ENCODE measurements around the gene PDE8B.

PDE8B gene

DNA sequence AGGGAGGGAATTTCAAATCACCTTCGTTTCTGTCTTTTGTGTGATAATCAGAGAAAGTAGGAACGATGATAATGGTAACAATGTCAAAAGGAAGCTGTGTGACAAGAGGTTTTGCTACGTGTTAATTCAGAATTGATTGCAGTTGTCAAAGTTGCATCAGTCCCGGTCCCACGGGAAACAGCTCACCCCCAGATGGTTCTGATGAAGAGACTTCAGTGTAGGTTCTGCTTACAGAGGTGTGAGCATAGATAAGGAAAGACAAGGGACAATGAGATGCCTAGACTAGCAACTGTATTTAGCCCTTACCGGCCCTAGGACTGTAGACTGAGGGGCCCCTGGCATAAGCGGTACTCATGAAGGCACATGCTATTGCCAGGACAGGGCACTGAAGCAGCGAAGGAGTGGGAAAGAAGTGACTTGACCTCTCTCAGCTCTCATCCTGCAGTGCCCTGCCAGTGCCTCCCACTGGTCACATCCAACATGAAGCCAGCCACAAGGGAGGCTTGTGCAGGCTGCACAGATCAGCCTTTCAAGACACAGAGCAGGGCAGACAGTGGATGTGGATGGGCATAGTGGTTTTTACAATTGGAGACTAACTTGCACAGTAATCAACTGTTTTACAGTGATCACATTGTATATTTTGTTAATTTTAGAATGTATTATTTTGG is 21.1 kb downstream of the PDE8B start:
- DNase-seq, result peak; percentile 49 to 54

DNA sequence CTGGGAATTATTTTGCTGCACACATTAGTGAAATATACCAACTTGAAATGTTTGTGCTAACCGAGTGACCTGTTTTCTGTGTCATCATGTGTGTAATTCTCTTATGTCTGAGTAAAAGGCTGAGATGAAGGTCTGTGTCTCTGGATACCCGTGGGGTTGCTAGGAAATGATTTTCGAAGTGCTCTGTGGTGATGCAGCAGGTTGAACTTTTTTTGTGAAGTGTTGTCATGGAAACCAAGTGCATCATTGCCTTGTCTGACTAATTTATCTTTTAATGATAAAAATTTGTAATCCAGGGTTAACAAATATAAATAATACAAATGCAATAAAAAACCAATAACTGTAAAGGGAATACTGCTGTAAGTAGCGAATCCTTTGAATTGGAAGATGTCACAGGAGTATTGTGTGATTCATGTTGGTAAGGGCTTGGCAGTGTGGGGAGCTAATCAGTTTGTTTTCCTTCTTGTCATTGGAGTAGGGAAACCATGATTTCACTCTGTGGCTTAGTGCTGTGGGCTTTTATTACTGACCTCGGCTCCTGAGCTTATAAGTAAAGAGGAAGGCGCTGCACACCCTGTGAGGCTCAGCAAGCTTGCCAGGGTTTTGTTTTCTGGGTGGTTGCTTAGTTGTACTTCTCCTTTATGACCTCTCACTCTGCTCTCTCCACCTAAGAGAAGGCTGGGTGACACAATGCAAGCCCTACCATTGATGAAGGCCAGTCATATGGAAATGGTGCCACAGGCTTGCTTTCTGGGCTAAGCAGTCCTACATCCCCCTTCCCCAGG is 22.3 kb downstream of the PDE8B start:
- DNase-seq, result peak; percentile 75 to 79

DNA sequence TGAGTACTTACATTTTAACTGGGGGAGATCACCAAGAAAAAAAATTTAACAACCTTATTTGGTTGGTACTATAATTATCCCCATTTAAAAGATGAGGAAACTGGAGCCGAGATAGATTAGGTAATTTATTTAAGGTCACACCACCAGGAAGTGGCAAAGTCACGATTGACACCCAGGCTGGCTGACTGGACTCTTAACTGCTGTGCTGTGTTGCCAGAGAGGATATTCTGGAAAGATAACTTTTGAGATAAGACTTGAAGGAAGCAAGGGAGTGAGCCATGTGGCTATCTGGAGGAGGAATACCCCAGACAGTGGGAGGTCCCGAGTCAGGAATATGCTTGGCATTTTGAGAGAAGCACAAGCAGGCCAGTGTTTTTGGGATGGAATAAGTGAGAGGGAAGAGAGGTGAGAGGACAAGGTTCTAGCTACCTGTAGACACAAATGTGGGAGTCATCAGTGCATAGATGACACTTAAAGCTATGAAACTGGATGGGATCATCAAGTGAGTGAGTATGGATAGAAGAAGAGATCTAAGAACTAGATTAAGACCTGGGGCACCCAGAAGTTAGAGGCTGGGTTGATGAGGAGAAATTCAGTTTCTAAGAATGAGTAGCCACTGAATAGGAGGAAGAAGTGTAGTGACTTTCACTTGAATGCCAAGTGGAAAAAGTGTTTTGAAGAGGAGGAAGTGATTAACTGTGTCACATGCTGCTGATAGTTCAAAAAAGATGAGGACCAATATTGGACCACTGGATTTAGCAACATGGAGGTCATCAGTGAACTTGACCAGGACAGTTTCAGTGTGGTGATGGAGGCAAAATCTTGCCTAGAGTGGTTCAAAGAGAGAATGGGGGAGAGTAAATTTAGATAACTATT is 25.6 kb downstream of the PDE8B start:
- peak in 1 of 2 donors; percentile 25 for DNase-seq

DNA sequence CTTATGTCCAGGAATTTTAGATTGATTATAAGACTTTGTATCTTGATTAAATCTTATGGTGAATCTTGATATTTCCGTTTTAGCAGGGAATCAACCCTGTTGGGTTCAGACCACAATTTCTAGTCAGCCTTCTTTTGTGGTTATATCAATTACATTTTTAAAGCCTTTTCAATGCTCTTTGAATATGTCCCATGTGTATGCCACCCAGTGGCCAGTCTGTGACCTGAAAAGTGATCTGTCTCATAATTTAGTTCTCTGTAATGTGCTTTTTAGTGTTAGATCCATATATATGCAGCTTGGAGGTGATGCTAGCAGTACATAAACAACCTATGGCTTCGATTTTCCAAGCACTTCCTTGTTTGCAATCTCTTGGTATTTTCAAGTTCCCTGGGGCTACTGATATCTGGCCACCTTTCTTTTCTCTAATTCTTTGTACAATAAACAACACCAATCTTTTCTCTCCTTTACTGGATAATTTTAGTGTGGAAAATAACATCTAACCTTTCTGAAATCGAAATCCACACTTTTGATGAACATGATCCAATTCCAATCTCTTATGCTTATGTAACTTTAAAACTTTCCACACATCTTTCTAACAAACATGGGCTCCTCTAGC is 28.8 kb downstream of the PDE8B start:
- peak in 1 of 2 donors; percentile 41 for DNase-seq

DNA sequence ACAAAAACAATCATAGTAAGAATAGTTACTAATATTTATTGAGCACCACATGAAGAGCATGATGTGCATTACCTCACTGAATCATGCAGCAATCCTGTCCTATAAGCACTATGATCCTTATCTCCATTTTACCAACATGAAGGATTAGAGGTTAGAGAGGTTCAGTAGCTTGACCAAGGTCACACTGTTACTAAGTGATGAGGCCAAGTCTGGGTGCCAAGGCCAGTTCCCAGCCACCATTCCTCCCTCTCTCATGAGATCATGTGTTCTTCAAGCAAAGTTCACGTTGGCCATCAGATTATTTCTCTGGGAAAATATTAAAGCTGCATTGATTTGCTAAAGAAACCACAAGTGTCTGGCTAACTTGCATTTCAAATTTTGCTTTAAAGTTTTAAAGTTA is 31.0 kb downstream of the PDE8B start:
- DNase-seq, result no peak

DNA sequence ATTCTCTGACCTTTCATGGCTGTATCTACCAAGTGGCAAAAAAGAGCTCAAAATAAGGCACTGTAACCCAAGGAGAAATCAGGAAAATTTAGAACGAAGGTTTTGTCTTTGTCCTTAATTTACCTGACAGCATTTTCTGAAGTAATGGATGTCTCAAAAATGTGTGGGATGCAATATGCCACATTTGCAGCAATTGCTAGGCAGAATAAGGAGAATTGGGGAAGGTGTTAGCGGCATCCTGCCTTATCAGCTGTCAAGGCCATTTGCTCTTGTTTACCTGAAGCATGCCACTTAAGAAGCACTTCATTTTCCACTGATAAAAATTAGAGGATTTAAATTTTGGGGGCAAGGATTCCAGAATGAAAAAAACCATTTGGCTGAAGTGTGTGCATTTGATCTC is 39.0 kb downstream of the PDE8B start:
- DNase-seq, result no peak

DNA sequence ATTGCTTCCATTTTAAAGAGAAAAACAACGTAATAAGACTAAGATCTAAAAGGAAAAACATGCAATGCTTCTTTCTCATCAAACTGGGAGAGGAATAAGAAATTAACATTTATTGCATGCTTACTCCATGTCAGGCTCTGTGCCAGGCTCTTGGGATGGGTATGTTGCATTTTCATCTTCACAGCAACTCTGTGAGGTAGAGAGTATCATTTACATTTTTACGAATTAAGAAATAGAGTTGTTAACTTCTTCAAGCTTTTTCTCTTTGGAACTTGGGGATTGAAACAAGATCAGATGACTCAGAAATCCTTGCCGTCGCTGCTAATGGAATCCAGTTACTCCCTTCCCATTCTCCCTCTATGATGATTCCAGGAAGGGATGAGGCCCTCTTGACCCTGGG is 39.5 kb downstream of the PDE8B start:
- DNase-seq, result no peak

DNA sequence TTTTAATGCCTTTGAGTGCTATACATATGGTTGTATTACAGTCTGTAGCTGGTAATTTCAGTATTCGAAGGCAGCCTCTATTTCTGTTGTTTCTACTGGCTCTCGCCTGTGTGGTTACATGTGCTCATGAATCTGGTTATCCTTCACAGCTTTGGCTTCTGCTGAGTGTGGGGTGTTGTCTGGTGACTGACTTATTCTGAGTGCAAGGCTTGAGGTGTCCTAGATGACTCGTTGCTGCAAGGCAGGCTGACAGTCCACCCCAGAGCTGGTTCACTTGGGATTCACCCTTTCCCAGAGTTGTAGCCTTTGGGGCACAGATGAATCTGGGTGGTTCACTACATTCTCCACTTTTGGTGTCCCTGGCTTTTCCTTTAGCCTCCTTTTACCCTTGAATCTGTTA is 41.4 kb downstream of the PDE8B start:
- no peak for DNase-seq

DNA sequence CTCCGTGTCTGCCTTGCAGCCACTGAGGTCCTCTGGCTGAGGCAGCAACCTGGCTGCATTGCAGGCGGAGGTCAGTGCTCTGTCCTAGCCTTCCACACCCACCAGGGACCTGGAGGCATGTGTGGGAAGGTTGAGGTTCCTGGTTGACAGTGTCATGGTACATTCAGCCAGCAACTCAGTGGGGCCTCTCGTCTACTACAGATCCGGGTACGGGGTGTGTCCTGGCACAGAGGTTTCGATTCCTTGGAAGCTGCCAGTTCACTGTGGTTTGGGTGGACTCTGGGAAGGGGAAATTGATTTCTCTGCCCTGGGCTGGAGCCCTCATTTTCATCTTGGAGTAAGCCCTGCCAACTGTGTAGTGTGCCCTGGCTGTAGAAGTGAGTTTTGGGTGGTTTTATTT is 45.1 kb downstream of the PDE8B start:
- no peak for DNase-seq

DNA sequence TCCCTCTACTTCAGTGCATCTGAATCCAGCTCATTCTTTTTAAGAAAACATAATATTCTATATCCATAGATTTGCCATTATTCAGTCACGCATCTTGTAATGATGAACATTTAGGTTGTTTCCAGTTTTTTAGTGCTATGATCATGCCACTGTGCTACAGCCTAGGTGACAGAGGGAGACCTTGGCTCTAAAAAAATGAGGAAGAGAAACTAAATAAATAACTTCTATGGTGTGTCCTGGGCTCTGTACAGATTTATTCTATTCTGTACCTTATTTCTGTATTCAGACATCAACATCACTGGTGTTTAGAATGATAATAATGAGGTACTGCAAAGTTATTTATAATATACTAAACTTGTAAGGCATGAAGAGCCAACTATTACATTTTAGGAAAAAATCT is 45.9 kb downstream of the PDE8B start:
- DNase-seq, result no peak

DNA sequence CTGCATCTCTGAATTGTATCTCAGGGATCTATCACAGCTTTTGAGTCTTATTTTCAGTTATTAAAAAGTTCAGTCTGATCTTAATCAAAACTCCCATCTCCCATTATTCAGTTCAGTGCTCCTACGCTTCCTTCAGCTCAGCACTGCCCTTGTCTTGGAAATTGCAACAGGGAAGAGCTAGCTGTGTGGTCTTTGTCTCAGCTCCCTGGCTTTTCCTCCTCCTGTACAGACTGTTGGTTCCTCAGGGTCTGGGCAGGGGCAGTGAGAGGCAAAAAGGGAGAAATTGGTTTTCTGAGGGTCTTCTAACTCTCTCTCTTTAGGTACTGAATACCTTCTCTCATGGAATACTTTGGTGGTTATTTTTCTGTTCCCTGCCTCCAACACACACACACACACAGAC is 48.2 kb downstream of the PDE8B start:
- DNase-seq, result no peak

DNA sequence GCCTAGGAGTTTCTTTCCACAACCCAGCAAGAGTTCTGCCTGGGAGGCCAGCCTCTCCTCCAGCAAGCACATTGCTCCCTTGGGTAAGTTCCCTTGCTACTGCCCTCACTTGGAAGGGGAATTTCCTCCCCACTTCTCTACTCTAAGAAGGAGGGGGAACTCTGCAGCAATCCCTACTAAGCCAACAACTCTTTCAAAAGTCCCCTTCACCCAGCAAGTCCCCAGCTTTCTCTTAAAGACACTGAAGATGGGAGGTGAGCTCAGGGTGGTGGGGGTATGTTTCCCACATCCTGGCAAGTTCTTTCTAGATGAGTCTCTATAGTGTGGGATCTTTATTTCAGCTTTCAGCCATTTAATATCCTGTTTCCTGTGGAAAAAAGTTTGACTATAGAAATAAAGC is 49.0 kb downstream of the PDE8B start:
- DNase-seq, result peak; percentile 77 to 89

DNA sequence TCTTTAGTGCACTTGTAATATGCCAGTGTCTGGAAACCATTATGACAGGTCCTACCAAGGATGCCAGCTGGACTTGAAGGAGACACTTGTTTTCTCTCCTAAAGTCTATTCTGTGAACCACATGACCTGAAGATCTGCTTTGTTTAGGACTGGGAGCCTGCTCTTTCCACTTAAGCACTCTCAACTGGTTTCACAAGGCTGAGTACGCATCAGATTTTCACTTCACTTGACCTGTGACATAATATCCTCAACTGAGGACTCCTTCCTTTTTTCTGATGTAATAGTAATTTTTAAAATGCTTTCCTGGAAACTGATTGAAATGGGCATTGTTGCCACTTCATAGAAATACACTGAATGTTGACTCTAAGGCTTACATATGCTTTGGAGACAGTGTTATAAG is 52.2 kb downstream of the PDE8B start:
- peak; percentile 79 to 80 for DNase-seq

DNA sequence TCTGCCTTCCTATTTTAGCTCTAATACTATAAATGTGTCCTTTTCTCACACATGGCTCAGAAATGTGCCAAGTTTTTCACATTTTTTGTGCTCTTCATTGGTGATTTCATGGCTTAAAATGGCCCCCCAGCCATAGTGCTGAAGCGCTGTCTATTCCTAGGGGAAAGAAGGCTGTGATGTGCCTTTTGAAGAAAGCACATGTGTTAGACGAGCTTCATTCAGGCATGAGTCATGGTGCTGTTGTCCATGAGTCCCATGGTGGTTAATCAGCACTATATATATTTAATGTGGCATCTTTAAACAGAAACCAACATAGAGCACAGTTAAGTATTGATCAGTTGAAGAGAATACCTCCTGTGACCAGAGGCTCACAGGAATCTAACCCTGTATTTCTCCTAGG is 55.8 kb downstream of the PDE8B start:
- peak in 1 of 2 donors; percentile 65 for DNase-seq

DNA sequence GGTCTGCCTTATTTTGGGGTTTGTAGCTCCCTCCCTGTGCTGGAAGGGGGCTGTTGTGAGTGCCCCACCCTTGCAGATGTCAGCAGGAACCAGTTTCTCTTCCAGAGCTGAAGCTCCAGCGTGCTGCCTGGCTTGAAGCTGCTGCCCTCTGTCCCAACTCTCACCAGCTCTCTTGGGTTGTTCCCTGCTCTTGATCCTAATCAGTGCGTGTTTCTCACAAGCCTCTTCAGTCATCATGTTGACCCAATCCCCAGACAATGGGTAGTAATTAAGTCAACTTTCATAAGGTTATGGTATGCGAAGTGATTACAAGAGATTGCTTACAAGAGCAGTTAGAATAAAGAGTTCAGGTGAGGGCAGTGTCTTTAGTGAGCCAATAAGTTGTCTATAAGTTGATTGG is 57.0 kb downstream of the PDE8B start:
- no peak for DNase-seq

DNA sequence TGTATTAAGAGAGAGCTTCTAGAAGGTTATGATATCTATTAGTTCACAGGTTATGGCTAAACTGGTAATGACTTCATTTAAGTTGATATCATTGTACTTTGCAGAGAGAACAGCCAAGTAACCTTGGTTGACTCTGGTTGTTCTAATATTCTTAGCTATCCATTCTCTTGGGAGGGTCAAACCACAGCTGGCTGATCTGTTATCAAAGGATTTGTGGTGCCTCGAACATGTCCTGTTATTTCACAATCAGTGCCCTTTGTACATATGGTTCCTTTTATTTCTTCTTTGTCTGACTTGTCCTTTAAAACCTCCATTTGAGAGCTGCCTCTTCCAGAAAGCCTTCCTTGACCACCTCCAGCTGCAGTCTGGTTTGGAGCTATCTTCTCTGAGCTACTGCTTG is 61.7 kb downstream of the PDE8B start:
- DNase-seq, result no peak

DNA sequence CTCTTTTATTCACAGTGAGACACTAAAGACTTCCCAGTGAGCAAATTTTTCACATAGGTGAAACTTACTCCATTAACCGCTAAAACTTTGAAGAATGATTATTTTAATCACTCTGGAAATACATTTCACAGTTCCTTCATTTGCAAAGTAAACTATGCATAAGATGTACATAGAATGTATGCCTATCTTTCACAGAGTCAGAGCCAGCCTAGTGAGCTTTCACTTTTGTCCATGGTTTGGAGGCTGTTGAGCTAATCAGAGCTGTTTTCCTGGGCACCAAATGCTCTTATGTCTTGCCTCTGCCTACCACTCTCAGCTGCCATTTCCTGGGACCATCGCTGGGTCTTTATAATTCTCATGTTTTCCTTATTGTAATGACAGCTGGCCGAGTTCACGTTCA is 67.3 kb downstream of the PDE8B start:
- DNase-seq, result no peak

DNA sequence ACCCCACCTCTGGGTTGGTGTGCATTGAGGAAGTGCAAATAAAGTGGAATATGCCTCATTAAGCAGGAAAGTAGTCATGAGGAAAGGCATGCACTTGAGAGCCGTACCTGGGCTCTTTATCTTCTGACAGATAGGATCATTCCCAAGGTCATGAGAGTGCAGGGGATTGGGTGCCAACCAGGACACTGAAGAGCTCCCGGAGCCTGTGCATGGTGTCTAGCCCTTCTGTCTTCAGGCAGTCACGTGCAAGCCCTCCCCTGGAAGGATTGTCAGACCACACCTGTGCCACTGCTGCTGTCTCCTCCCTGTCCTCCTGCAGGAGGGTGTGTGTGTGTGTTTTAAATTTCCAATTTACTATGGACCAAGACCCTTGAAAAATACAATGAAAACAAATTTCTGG is 69.6 kb downstream of the PDE8B start:
- no peak for DNase-seq

DNA sequence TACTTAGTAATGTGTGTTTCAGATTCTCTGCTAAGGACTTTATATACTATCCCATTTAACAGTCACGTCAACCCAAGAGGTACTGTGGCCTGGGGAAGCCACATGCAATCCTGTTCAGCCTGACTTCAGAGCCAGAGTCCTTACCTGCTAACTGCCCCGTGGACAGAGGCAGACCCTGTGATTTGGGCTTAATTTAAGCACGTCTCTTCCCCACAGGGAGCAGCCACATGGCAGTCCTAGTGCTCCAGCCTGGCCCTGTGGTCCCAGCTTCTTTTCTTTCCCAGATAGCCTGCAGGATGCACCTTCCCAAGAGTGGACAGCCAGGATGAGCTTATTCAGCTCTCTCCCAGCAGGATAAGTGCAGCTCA is 71.5 kb downstream of the PDE8B start:
- DNase-seq, result no peak

DNA sequence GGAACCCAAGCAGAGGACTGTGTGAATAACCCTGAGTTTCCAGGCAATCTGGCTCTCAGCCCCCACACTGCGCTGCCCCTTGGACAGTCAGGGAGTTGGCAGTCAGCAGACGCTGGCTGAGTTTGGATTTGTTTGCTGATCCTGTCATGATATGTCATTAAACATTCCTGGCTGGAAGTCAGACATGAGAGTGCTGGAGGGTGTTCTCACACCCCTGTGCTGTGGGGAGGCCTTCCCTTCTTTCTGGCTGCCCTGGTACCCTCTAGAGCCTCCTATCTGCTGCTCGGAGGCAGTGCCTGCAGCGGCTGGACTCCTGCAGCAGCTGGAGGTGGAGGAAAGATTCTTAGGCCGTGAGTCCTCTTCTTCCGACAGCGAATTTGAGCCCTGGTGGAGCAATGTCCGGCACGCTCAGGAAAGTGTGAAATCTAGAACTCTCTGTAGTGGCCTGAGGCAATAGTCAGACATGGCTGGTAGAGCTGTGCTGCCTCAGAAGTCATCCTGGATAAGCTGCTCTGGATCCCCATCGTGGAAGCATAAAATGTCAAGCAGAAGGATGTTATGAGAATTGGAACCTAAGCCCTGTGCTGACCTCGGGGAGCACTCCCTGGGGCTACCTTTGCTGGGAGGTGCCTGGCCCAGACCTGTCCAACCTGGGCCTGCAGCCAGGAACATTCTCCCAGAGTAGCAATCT is 72.0 kb downstream of the PDE8B start:
- DNase-seq, result no peak

DNA sequence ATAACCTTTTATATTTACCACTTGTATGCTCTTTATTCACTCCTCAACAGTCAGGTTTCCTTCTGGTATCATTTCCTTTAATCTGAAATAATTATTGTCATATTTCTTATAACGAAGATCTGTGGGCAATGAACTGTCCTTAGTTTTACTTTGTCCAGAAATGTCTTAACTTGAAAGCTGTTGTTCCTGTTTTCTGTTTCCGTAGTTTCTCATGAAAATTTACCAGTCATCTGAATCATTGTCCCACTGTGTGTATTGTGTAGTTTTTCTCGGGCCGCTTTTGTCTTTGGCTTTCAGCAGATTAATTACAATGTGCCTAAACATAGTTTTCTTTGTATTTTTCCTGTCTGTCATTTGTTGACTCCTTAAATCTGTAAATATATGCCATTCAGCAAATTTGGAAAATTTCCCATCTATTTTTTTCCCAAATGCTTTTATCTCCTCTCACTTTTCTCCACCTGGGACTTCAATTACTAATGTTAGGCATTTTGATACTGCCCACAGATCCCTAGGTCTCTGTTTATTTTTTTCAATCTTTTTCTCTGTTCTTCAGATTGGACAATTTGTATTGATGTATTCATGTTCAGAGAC is 74.9 kb downstream of the PDE8B start:
- no peak for DNase-seq

DNA sequence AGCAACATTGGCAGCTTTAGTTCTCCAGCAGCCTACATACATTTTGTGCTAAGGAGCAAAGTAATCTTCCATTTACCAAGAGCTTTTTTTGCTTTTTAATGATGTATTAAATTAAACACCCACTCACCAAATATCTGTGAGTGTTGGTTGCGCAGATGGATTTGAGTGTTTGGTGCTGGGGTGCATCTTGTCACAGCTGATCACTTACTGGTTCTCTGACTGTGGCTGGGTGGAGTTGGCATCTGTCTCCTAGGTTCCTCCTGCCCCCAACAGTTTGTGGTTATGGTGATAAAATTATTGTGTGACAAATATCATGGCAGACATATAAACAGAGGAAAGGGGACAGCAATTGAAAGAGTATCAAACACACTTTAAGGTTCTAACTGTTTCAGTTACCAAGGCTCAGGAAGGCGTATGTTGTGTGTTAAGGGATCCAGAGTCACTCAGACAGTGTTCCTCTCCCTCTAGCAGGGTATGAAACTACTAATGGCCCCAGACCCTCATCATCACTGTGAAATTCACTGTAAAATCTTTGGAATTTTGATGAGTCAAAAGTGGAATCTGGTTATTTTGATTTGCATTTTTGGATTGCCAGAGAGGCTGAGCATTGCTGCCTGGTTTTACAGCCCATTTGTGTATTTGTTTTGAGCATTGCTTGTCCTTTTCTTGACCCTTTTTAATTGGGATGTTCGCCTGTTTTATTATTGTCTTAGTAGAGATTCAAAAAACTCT is 81.7 kb downstream of the PDE8B start:
- DNase-seq, result no peak

Measured in inflammatory macrophage treated with lipopolysaccharide for 1 hour (primary cell).